NCI-H1694 (cell line): ENCODE results near the gene NAA11.
A peak's percentile ranks its signal among the peaks of the same experiment; 100 is the strongest.
"Not testable (repeated sequence)": the region's sequence is repeated elsewhere in the genome, so short reads cannot be mapped to it uniquely, and the experiment has no call there.

Experiments
- DNase-seq: peaks from one replicate; lab custom pipeline; 2025; lab: John Stamatoyannopoulos, UW

Gene NAA11

DNA sequence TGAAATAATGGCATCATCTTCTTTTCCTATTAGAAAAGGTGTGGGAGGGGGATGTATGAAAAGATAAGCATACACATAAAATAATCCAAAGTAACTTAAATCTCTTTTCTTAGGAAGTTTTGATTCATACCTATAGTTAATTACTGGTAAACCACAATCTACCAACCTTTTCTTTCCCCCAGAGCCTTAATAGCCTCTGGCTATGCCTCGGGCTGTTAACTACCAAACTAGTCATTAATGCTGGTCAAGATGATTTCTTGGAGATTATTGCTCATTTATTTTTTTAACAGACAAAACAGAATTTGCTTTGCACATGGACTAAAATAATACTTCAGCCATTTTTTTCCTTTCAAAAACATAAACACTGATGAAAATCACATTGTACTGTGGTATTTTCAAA is 16.9 kb downstream of the NAA11 start:
- DNase-seq: no peak

GRCh38 chr4:79308137-79308536 is 17.7 kb downstream of the NAA11 start:
- no peak for DNase-seq

- DNase-seq: no peak
Observed at GRCh38 chr4:79306795-79307194, 19.1 kb downstream of the NAA11 start.

DNA sequence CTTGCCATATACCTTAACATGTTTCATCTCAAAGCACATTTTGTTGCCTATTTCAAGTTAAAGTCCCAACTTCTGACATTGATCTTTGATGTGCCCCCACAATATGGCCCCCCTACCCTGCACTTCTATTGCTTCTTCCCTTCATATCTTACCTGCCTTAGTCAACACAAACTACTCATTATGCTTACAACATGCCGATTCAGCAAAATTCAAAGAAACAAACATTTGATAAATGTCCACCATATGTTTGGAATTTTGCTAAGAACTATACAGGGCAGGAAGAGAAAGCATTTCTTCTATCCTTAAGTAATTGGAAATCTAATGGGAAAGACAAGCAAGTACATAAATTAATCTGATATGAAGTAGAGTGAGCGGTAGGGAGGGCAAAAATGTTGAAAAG is 25.6 kb downstream of the NAA11 start:
- no peak for DNase-seq

- no peak for DNase-seq
Observed at GRCh38 chr4:79298484-79298883, 27.4 kb downstream of the NAA11 start.

GRCh38 chr4:79298027-79298426 is 27.8 kb downstream of the NAA11 start:
- no peak for DNase-seq

- no peak for DNase-seq
Observed at GRCh38 chr4:79297479-79297878, 28.4 kb downstream of the NAA11 start.

DNA sequence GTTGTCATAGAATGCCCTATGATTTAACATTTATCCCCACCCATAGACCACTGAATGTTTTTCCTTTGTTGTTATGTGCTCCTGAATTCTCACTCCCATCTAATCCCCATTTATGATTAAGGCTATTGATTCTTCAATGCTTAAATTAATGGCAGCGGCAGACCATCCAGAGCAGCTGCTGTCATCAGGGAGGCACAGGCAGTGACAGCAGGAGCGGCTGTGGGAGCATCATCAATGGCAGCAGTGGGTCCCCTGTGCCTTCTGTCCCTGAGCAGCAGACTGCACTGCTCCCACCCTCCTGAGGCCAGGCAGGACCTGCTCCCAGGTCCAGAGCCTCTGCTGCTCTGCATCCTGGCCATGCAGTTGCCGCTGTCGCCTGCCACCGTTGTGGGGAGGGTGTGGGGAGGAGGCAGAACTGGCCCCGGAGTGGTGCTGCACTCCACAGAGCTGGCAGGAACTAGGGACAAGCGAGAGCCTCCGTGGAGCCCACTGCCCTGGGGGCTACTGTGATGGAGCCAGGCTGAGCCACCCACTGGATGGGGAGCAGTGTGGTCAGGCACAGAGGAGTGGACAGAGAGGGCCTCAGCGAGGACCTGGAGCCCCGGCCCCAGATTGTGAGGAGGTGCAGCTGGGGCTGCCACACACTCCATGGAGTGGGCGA is 29.0 kb downstream of the NAA11 start:
- DNase-seq: no peak

DNA sequence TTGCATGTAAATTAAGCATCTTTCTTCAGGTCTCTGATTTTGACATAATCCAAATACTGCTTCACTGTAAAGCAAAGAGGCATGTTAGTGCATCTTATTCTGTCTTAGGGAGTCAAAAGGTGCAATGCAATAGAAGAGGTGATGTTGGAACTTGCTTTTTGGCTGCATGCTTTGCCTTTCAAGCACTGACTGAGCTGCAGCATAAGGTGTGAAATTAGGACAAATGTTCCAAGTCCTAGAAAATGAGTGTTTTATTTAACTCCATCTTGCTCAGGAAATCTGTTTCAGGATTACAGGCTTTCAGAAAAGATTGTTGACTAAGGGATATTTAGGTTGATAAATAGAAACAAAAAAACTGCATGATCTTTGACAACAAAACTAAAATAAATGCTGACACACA is 30.8 kb downstream of the NAA11 start:
- DNase-seq: no peak

GRCh38 chr4:79294064-79294463 is 31.8 kb downstream of the NAA11 start:
- no peak for DNase-seq

DNA sequence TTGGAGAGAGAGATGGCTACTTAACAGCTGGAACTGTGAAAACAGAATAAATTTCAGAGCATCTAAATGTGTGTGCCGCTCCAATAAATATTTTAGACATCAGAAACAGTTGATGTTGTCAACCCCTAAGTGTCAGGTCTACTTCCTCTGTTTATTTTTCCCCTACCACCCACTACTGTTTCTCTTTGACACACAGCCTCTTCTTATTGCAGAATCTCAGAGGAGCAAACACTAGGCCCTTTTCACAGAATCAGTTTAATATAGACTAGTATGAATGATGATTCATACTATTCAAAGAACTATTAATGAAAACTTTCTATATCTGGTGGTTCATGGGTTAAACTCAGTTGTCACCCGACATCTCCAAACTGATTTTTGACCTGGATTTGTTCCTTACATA is 33.9 kb downstream of the NAA11 start:
- DNase-seq: no peak

- DNase-seq: no peak
Observed at GRCh38 chr4:79290376-79290775, 35.5 kb downstream of the NAA11 start.

- no peak for DNase-seq
Observed at GRCh38 chr4:79288185-79288584, 37.7 kb downstream of the NAA11 start.

GRCh38 chr4:79287718-79288117 is 38.1 kb downstream of the NAA11 start:
- no peak for DNase-seq

- DNase-seq: no peak
Observed at GRCh38 chr4:79287076-79287475, 38.8 kb downstream of the NAA11 start.

DNA sequence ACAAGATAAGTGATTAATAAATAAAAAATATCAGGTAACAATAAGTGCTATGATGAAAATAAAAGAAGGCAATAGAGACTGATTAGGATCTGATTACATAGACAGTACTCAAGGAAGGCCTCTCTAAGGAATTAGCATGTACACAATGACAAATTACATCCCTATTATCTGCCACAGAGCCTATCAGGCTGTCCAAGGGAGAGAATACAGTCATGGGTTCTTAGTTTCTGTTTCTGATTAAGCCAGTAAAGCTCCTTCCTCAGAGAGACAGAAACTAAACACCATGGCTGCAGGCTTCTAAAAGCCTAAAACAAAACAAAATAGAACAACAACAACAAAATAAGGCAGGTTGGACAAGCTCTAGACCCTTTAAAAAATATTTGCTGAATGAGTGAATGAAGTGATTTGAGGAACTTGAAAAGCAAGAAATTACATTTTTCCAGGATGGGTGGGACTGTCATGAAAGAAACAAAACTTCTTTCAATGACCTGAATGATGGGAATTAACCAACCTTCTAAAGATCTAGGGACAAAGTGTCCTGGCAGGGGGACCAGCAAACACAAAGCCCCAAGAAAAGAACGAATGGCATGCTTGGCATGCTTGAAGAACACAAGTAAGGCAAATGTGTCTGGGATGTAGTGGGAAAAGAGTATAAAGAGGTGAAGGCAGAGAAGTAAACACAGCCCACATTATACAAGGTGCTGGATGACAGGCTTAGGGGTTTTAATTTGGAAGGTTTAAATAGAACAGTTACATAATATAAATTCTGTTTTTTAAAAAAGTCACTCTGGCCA is 44.1 kb downstream of the NAA11 start:
- DNase-seq: no peak

DNA sequence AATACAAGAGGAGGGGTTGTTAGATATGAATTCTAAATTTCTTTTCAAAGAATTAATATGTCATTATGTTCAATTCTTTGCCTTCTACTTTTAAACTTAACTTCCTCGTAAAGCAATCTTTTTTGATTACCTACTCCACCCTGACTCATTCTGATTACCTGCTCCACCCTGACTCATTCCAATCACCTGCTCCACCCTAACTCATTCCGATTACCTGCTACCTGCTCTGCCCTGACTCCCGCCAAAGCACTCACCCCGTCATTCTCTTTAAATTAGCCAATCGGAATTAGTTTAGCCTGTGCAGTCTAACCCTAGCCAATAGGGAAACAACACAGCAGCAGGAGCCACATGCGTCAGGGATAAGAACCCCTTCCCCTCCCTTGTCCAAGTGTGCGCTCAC is 48.4 kb downstream of the NAA11 start:
- DNase-seq: not testable (repeated sequence)

GRCh38 chr4:79273915-79274314 is 51.9 kb downstream of the NAA11 start:
- peak; percentile 83 for DNase-seq

GRCh38 chr4:79272761-79273160 is 53.1 kb downstream of the NAA11 start:
- DNase-seq: no peak

DNA sequence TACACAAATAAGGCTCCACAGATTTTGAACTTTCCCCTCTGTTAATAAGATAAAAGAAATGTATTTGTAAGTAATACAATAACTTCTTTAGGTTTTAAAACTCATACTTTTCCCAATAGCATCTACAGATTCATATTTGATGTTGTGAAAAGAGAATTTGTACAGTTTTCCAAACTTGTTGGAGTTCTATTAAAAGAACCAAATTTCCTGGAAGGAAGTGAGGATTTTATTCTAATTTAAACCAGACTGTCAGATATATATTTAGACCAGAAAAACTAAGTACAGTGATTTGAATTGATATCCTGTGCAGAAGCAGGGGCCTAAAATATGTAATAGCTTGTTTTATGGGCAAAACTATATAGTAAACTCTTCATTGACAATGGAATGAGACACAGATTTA is 53.7 kb downstream of the NAA11 start:
- DNase-seq: no peak

GRCh38 chr4:79267671-79268070 is 58.2 kb downstream of the NAA11 start:
- DNase-seq: peak; percentile 66
